H1 (cell line): ENCODE data around the gene TARDBP. TPM values are rescaled to one million over a fixed set of nuclear protein-coding genes. Genes with fewer than 3 reads are reported as not detected.

Experiments
- CTCF ChIA-PET: fragments of 300-600 bp; sonication (Branson Sonifier 250); formaldehyde crosslinking; loops from one replicate; lab custom pipeline; 2021; ENCODE audit not compliant: partially characterized antibody; lab: Charles Lee
- POLR2A ChIA-PET: fragments of 300-600 bp; sonication (Branson Sonifier 250); formaldehyde crosslinking; loops from one replicate; lab custom pipeline; 2021; ENCODE audit warnings: inconsistent platforms; ENCODE audit not compliant: partially characterized antibody; lab: Charles Lee
- DNase-seq, 2 experiments: peaks; one replicate each; pipeline versions ENCODE4 v3.0.0 to v3.0.0-alpha.2; 2010 to 2022; ENCODE audit warnings: low spot score in 2 of 2, low read depth in 1 of 2, mixed read lengths in 1 of 2
- FAIRE-seq: peaks from 2 replicates; lab custom pipeline; 2011; peaks lifted over from hg19 to GRCh38; lab: Jason Lieb, UNC
- H2AFZ ChIP-seq: 2 replicates; pipeline ENCODE4 v1.8.1; 2012; ENCODE audit warnings: low read length, inconsistent platforms
- H2AK5ac ChIP-seq: 2 replicates; pipeline ENCODE4 v1.6.1; 2013; ENCODE audit warnings: low read depth, low read length
- H2BK120ac ChIP-seq: replicated peaks from 2 replicates; pipeline ENCODE3; 2013; ENCODE audit warnings: low read depth, low read length, inconsistent platforms
- H2BK12ac ChIP-seq: 2 replicates; pipeline ENCODE4 v1.6.1; 2013; ENCODE audit warnings: low read depth, low read length
- H2BK15ac ChIP-seq: 2 replicates; pipeline ENCODE4 v1.6.1; 2013; ENCODE audit warnings: low read length
- H2BK20ac ChIP-seq: 2 replicates; pipeline ENCODE4 v1.6.1; 2013; ENCODE audit warnings: low read length
- H2BK5ac ChIP-seq: 2 replicates; pipeline ENCODE4 v1.6.1; 2013; ENCODE audit warnings: low read depth, low read length
- H3K14ac ChIP-seq: 2 replicates; pipeline ENCODE4 v1.6.1; 2013; ENCODE audit warnings: inconsistent platforms; ENCODE audit not compliant: insufficient read length
- H3K18ac ChIP-seq: 2 replicates; pipeline ENCODE4 v1.6.1; 2013; ENCODE audit warnings: low read length; ENCODE audit errors: extremely low read depth
- H3K23ac ChIP-seq: 2 replicates; pipeline ENCODE4 v1.6.1; 2013; ENCODE audit warnings: inconsistent platforms; ENCODE audit not compliant: insufficient read length
- H3K23me2 ChIP-seq: 2 replicates; pipeline ENCODE4 v1.6.1; 2013; ENCODE audit warnings: low read depth, low read length
- H3K27ac ChIP-seq: 2 replicates; pipeline ENCODE4 v1.6.1; 2011; ENCODE audit warnings: low read depth, low read length, inconsistent platforms
- H3K27me3 ChIP-seq, 4 experiments: replicated peaks in 1 of 4; 1 replicate in 1 of 4; 2 replicates in 3 of 4; pipeline versions ENCODE4 v1.6.1 to v1.8.1; 2011 to 2013; ENCODE audit warnings: low read length in 3 of 4, mild to moderate bottlenecking in 3 of 4, inconsistent platforms in 2 of 4, mixed read lengths in 2 of 4, moderate library complexity in 1 of 4; ENCODE audit not compliant: control insufficient read depth in 3 of 4, insufficient read depth in 3 of 4; ENCODE audit errors: extremely low read depth in 1 of 4
- H3K36me3 ChIP-seq, 4 experiments: 2 replicates each; pipeline versions ENCODE4 v1.6.1 to v1.8.1; 2011 to 2013; ENCODE audit warnings: mild to moderate bottlenecking in 4 of 4, low read length in 3 of 4, moderate library complexity in 2 of 4, control low read depth in 1 of 4, inconsistent platforms in 1 of 4; ENCODE audit not compliant: insufficient read depth in 4 of 4, control insufficient read depth in 2 of 4
- H3K4ac ChIP-seq: replicated peaks from 2 replicates; pipeline ENCODE3; 2013; ENCODE audit warnings: low read length, low read depth, mixed read lengths, inconsistent platforms; ENCODE audit not compliant: insufficient read length
- H3K4me1 ChIP-seq, 4 experiments: replicated peaks in 1 of 4; 1 replicate in 1 of 4; 2 replicates in 3 of 4; pipeline versions ENCODE4 v1.6.1 to v1.8.1; 2011 to 2013; ENCODE audit warnings: low read length in 3 of 4, inconsistent platforms in 2 of 4, mixed read lengths in 1 of 4; ENCODE audit not compliant: insufficient read depth in 4 of 4, control insufficient read depth in 3 of 4
- H3K4me2 ChIP-seq, 2 experiments: 2 replicates each; pipeline versions ENCODE4 v1.6.1 to v1.8.1; 2011 to 2013; ENCODE audit warnings: low read depth in 2 of 2, low read length in 2 of 2, control low read depth in 1 of 2, inconsistent platforms in 1 of 2, mild to moderate bottlenecking in 1 of 2; ENCODE audit not compliant: insufficient read depth in 1 of 2
- H3K4me3 ChIP-seq, 4 experiments: fragments of 200-600, 300-600 bp in 1 of 4; sonication (generic), shearing (Covaris generic), sonication (Bioruptor Twin) in 1 of 4; 2 replicates each; pipeline versions ENCODE4 v1.5.1 to v1.8.1; 2011 to 2016; ENCODE audit warnings: low read length in 4 of 4, low read depth in 3 of 4, control low read depth in 2 of 4, inconsistent platforms in 2 of 4, mild to moderate bottlenecking in 2 of 4, mixed read lengths in 1 of 4, moderate library complexity in 1 of 4; ENCODE audit not compliant: insufficient read depth in 2 of 4; ENCODE audit errors: extremely low read depth in 1 of 4
- H3K56ac ChIP-seq: replicated peaks from 2 replicates; pipeline ENCODE3; 2013; ENCODE audit warnings: low read depth, mild to moderate bottlenecking, mixed read lengths, low read length, inconsistent platforms; ENCODE audit not compliant: insufficient read length
- H3K79me1 ChIP-seq: 2 replicates; pipeline ENCODE4 v1.6.1; 2013; ENCODE audit warnings: low read depth, low read length, control low read depth
- H3K79me2 ChIP-seq, 2 experiments: 2 replicates each; pipeline versions ENCODE4 v1.6.1 to v1.8.1; 2012 to 2013; ENCODE audit warnings: low read length in 2 of 2, mild to moderate bottlenecking in 2 of 2, inconsistent platforms in 1 of 2; ENCODE audit not compliant: insufficient read depth in 2 of 2, control insufficient read depth in 1 of 2
- H3K9ac ChIP-seq, 4 experiments: replicated peaks in 1 of 4; 1 replicate in 1 of 4; 2 replicates in 3 of 4; pipeline versions ENCODE4 v1.6.1 to v1.8.1; 2011 to 2013; ENCODE audit warnings: low read depth in 3 of 4, low read length in 3 of 4, control low read depth in 2 of 4, mild to moderate bottlenecking in 2 of 4, moderate library complexity in 2 of 4, inconsistent platforms in 1 of 4; ENCODE audit errors: extremely low read depth in 1 of 4
- H3K9me3 ChIP-seq, 2 experiments: 2 replicates each; pipeline versions ENCODE4 v1.6.1 to v1.8.1; 2012 to 2013; ENCODE audit warnings: mild to moderate bottlenecking in 2 of 2, moderate library complexity in 2 of 2, control low read depth in 1 of 2, inconsistent platforms in 1 of 2, low read depth in 1 of 2, low read length in 1 of 2, mixed read lengths in 1 of 2; ENCODE audit not compliant: insufficient read depth in 2 of 2
- H4K20me1 ChIP-seq, 2 experiments: replicated peaks in 1 of 2; 2 replicates each; pipeline versions ENCODE3 to v1.8.1; 2011 to 2013; ENCODE audit warnings: inconsistent platforms in 2 of 2, low read length in 2 of 2, mild to moderate bottlenecking in 1 of 2; ENCODE audit not compliant: insufficient read depth in 2 of 2, control insufficient read depth in 1 of 2
- H4K5ac ChIP-seq: 2 replicates; pipeline ENCODE4 v1.6.1; 2013; ENCODE audit warnings: low read length, low read depth, mixed read lengths, inconsistent platforms; ENCODE audit not compliant: insufficient read length
- H4K8ac ChIP-seq: 2 replicates; pipeline ENCODE4 v1.8.0; 2013; ENCODE audit warnings: mild to moderate bottlenecking, moderate library complexity, low read length, inconsistent platforms; ENCODE audit not compliant: insufficient read depth; ENCODE audit errors: extremely low read depth
- H4K91ac ChIP-seq: replicated peaks from 2 replicates; pipeline ENCODE3; 2013; ENCODE audit warnings: low read length, mixed read lengths, inconsistent platforms; ENCODE audit not compliant: insufficient read length
- BACH1 ChIP-seq: IDR thresholded peaks from 2 replicates; pipeline ENCODE4 v1.6.1; 2012; ENCODE audit warnings: low read length, improper control_type of control experiment
- BCL11A ChIP-seq, 2 experiments: IDR thresholded peaks; one replicate each; pipeline ENCODE4 v1.6.1; 2011; ENCODE audit warnings: low read depth in 2 of 2, low read length in 2 of 2, mild to moderate bottlenecking in 2 of 2
- CBX5 ChIP-seq: fragments of 300-800, 300-1000 bp; sonication (generic); IDR thresholded peaks from 2 replicates; pipeline ENCODE4 v1.7.1; 2016; ENCODE audit warnings: antibody characterized with exemption, low read length, low read depth
- CHD1 ChIP-seq: IDR thresholded peaks from 2 replicates; pipeline ENCODE4 v1.6.1; 2012; ENCODE audit warnings: low read depth, low read length, improper control_type of control experiment
- CHD2 ChIP-seq: IDR thresholded peaks from 2 replicates; pipeline ENCODE4 v1.6.1; 2012; ENCODE audit warnings: low read length, improper control_type of control experiment
- EZH2 ChIP-seq: fragments of 200-600 bp; sonication (generic); IDR thresholded peaks from 2 replicates; pipeline ENCODE4 v1.7.1; 2012; ENCODE audit warnings: low read depth, mild to moderate bottlenecking, moderate library complexity, low read length, inconsistent platforms; ENCODE audit not compliant: severe bottlenecking
- JUND ChIP-seq: IDR thresholded peaks from 2 replicates; pipeline ENCODE4 v1.6.1; 2011; ENCODE audit warnings: mild to moderate bottlenecking, improper control_type of control experiment, low read length
- POLR2AphosphoS5 ChIP-seq: IDR thresholded peaks from 2 replicates; pipeline ENCODE4 v1.6.1; 2011; ENCODE audit warnings: low read depth, low read length
- RFX5 ChIP-seq: IDR thresholded peaks from 2 replicates; pipeline ENCODE4 v1.6.1; 2011; ENCODE audit warnings: low read depth, low read length, improper control_type of control experiment, borderline replicate concordance
- TAF7 ChIP-seq: optimal IDR thresholded peaks from 2 replicates; pipeline ENCODE3; 2011; ENCODE audit warnings: low read depth, mild to moderate bottlenecking, inconsistent platforms, low read length, moderate library complexity, borderline replicate concordance
- YY1 ChIP-seq: IDR thresholded peaks from 2 replicates; pipeline ENCODE4 v1.6.1; 2011; ENCODE audit warnings: low read depth, mild to moderate bottlenecking, low read length
- ZNF274 ChIP-seq: IDR thresholded peaks from 2 replicates; pipeline ENCODE4 v1.7.0; 2012; ENCODE audit warnings: low read length, borderline replicate concordance; ENCODE audit errors: extremely low read depth
- WGBS, 2 experiments: shearing (Covaris generic) in 1 of 2; methylation state at CpG; one replicate each; pipeline versions ENCODE4 v1.1.6 to v1.1.7; 2013 to 2015; ENCODE audit warnings: low lambda C conversion rate in 2 of 2, mixed read lengths in 2 of 2, inconsistent platforms in 1 of 2, low coverage in 1 of 2, missing lambda C conversion rate in 1 of 2; ENCODE audit not compliant: insufficient replicate concordance in 2 of 2, insufficient coverage in 1 of 2, insufficient read length in 1 of 2; ENCODE audit errors: extremely low coverage in 1 of 2, missing lambda C conversion rate in 1 of 2; 5-methylcytosine and 5-hydroxymethylcytosine counted together
- polyA plus RNA-seq, 7 experiments: library from polyadenylated mRNA; depleted of rRNA in 3 of 7; stranded (reverse) in 5 of 7; unstranded in 2 of 7; fragments of >200 nt in 5 of 7; fragments of 200-250 nt in 2 of 7; gene quantifications; 1 replicate in 5 of 7; 2 replicates in 1 of 7; 4 replicates in 1 of 7; pipeline versions ENCODE4 v1.2.1 to v1.2.3, GENCODE V29; 2011 to 2013; ENCODE audit warnings: missing spikeins in 2 of 7, mixed read lengths in 2 of 7
- total RNA-seq: library from RNA; stranded (reverse); fragmentation: NEBNext Ultra II Directional; extraction: Animal tissue kit (Norgen Biotek cat#: 25700); gene quantifications from 2 replicates; pipeline ENCODE4 v1.2.1, GENCODE V29; 2021
- TF ChIP-seq, protein P1 (sequence below): IDR thresholded peaks from 2 replicates; pipeline ENCODE4 v1.6.1; 2011; ENCODE audit warnings: low read depth, mild to moderate bottlenecking, low read length; ENCODE audit not compliant: insufficient read depth

Gene TARDBP
- total and polyA plus RNA-seq, 2 of the 8 experiments (the other 6 are each of a cell fraction or from before 2014, with no cell fraction given): 144 to 240 TPM

DNA sequence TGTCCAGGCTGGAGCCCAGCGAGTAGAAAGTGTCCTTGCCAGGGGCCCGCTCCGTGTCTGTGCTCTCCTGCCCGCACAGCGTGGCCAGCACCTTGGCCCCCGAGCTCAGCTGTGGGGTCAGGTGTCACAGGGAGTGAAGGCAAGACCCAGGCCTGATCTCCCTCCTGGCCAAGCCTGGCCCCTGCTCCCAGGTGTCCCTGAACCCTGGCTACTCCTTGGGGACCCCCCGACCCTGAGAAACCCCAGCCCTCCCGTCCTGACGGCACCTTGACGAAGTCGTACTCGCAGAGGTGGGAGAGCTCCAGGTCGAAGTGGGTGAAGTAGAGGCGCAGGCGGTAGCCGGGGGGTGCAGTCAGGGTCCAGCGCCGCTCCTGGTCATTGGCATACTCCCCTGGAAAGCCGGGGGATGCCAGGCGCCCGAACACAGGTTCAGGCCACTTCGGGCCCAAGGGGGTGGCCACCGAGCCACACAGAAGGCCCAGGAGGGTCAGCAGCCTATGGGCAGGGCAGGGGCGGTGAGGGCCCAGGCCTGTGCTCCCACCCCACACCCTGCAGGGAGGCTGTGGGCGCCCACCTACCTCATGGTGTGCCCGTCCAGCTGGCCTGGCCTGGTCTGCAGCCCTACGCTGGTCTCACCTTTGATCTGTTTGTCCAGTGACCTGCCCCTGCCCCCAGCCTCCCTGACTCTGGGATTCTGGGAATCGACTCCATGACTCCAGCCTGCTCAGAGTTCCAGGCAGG, 34.3 kb downstream of the TARDBP start, which contains the start of gene MASP2:
MASP2 (minus strand) TSS at position 615 of the 741 bp plus-strand sequence; CDS start at position 583, 32 bp downstream.
- Histone ChIP-seq H3K4me3 (no peak within 1 kb of the TSS), H3K18ac (no peak within 1 kb of the TSS), H2BK120ac (no peak within 1 kb of the TSS), H3K4me1 (peaks cover 0 to 10% (median 1%) of the 10 kb centered on the region in 4 experiments; a peak in 4 of 7 replicates), H4K91ac (no peak within 1 kb of the TSS), H2BK15ac (no peak within 1 kb of the TSS), H3K14ac (no peak within 1 kb of the TSS), H2BK5ac (no peak within 1 kb of the TSS), H3K9me3 (no peaks in the 10 kb centered on the region), H3K23me2 (peaks cover 8% of the 10 kb centered on the region; the same call in 1 of the 2 replicates), H3K79me2 (no peaks in the 10 kb centered on the region), H3K4ac (no peak within 1 kb of the TSS), H2BK20ac (no peak within 1 kb of the TSS), H3K4me2 (no peak within 1 kb of the TSS), H3K79me1 (no peaks in the 10 kb centered on the region), H4K20me1 (peaks cover 0 to 2% of the 10 kb centered on the region in 2 experiments), H3K23ac (no peak within 1 kb of the TSS), H3K56ac (no peak within 1 kb of the TSS), H3K27ac (no peak within 1 kb of the TSS), H4K8ac (peak within 1 kb of the TSS; percentile 78; the same call in 1 of the 2 replicates), H2BK12ac (no peak within 1 kb of the TSS), H2AFZ (no peak within 1 kb of the TSS), H4K5ac (no peak within 1 kb of the TSS), H3K27me3 (no peaks in the 10 kb centered on the region), H3K36me3 (no peaks in the 10 kb centered on the region), H3K9ac (no peak within 1 kb of the TSS), H2AK5ac (no peak within 1 kb of the TSS)
- TF ChIP-seq BCL11A (IDR thresholded peaks at IDR 0.05; ENCODE audit: low read depth in 2 of 2, low read length in 2 of 2) (no peak), CBX5 (no peak), BACH1 (no peak), CHD1 (no peak), ZNF274 (no peak), YY1 (no peak), TAF7 (no peak), EZH2 (no peak), JUND (no peak), CHD2 (no peak), POLR2AphosphoS5 (no peak), RFX5 (no peak)
- TF ChIP-seq, protein P1, sequence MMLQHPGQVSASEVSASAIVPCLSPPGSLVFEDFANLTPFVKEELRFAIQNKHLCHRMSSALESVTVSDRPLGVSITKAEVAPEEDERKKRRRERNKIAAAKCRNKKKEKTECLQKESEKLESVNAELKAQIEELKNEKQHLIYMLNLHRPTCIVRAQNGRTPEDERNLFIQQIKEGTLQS: no peak
- DNase-seq (no peak), FAIRE-seq (no peak)
- 92% methylated on average over 27 of the region's 28 CpGs; no CpG with 5 or more reads in 1 of the 2 experiments for WGBS, 2 experiments
- CTCF ChIA-PET: interaction anchor here (0.8 to 14.5 kb wide), 3 partner anchors 9 to 198 kb away, joined by 3 to 168 read pairs (median 7); no protein-coding TSS in a partner anchor
- POLR2A ChIA-PET: interaction anchor here (0.7 to 2.6 kb wide), 6 partner anchors 8 to 20 kb away, joined by 3 to 9 read pairs (median 4); no protein-coding TSS in a partner anchor
